ENCODE data around the gene PLXNB1. TPM values are rescaled to one million over a fixed set of nuclear protein-coding genes. Genes with fewer than 3 reads are reported as not detected.

PLXNB1 gene
- total and polyA plus RNA-seq, 10 of the 15 experiments (the other 5 are each of a cell fraction or from before 2014, with no cell fraction given), result 0.18 to 15.1 (median 5.3) TPM

- TF ChIP-seq, protein P1, sequence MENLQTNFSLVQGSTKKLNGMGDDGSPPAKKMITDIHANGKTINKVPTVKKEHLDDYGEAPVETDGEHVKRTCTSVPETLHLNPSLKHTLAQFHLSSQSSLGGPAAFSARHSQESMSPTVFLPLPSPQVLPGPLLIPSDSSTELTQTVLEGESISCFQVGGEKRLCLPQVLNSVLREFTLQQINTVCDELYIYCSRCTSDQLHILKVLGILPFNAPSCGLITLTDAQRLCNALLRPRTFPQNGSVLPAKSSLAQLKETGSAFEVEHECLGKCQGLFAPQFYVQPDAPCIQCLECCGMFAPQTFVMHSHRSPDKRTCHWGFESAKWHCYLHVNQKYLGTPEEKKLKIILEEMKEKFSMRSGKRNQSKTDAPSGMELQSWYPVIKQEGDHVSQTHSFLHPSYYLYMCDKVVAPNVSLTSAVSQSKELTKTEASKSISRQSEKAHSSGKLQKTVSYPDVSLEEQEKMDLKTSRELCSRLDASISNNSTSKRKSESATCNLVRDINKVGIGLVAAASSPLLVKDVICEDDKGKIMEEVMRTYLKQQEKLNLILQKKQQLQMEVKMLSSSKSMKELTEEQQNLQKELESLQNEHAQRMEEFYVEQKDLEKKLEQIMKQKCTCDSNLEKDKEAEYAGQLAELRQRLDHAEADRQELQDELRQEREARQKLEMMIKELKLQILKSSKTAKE (IDR thresholded peaks at IDR 0.05; ENCODE audit: low read depth, poor library complexity, severe bottlenecking), result no peak
- TF ChIP-seq POLR2AphosphoS5 (IDR thresholded peaks at IDR 0.05; ENCODE audit: low read length) (peak; percentile 97), LARP7 (IDR thresholded peaks at IDR 0.05) (peak; percentile 22; the same call in 1 of the 2 replicates), CBX5 (IDR thresholded peaks at IDR 0.05; ENCODE audit: low read depth) (no peak), SMAD5 (IDR thresholded peaks at IDR 0.05; ENCODE audit: low read depth) (peak; percentile 94), KAT2A (conservative IDR thresholded peaks at IDR 0.05; ENCODE audit: control insufficient read depth, low read depth, low read length) (no peak), PAX5 (IDR thresholded peaks at IDR 0.05; ENCODE audit: borderline replicate concordance, low read depth, low read length) (peak; percentile 40; the same call in 1 of the 2 replicates), MEF2B (IDR thresholded peaks at IDR 0.05; ENCODE audit: partially characterized antibody, poor library complexity, severe bottlenecking) (peak; percentile 95), TBL1XR1 (IDR thresholded peaks at IDR 0.05; ENCODE audit: low read depth, low read length) (no peak), SREBF2 (IDR thresholded peaks at IDR 0.05; ENCODE audit: low read length) (no peak), DPF2 (IDR thresholded peaks at IDR 0.05) (peak; percentile 94), POLR2A (IDR thresholded peaks at IDR 0.05; ENCODE audit: low read depth, low read length) (peak; percentile 98), MXI1 (IDR thresholded peaks at IDR 0.05; ENCODE audit: low read depth, low read length) (peak; percentile 80), RAD51 (IDR thresholded peaks at IDR 0.05) (peak; percentile 84), CREB1 (IDR thresholded peaks at IDR 0.05; ENCODE audit: low read depth) (peak; percentile 60; the same call in 1 of the 2 replicates), WRNIP1 (IDR thresholded peaks at IDR 0.05; ENCODE audit: borderline replicate concordance, low read depth, low read length) (no peak)
- TF ChIP-seq, protein P2, sequence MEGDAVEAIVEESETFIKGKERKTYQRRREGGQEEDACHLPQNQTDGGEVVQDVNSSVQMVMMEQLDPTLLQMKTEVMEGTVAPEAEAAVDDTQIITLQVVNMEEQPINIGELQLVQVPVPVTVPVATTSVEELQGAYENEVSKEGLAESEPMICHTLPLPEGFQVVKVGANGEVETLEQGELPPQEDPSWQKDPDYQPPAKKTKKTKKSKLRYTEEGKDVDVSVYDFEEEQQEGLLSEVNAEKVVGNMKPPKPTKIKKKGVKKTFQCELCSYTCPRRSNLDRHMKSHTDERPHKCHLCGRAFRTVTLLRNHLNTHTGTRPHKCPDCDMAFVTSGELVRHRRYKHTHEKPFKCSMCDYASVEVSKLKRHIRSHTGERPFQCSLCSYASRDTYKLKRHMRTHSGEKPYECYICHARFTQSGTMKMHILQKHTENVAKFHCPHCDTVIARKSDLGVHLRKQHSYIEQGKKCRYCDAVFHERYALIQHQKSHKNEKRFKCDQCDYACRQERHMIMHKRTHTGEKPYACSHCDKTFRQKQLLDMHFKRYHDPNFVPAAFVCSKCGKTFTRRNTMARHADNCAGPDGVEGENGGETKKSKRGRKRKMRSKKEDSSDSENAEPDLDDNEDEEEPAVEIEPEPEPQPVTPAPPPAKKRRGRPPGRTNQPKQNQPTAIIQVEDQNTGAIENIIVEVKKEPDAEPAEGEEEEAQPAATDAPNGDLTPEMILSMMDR (IDR thresholded peaks at IDR 0.05 in 2 of 3, conservative IDR thresholded peaks at IDR 0.05 in 1 of 3; ENCODE audit: control insufficient read depth in 2 of 3, extremely low read depth in 1 of 3, insufficient read depth in 1 of 3, low read depth in 3 of 3, low read length in 3 of 3), result peak; percentile 52 to 67 (median 56); a peak in 5 of 6 replicates
- TF ChIP-seq, protein P3, sequence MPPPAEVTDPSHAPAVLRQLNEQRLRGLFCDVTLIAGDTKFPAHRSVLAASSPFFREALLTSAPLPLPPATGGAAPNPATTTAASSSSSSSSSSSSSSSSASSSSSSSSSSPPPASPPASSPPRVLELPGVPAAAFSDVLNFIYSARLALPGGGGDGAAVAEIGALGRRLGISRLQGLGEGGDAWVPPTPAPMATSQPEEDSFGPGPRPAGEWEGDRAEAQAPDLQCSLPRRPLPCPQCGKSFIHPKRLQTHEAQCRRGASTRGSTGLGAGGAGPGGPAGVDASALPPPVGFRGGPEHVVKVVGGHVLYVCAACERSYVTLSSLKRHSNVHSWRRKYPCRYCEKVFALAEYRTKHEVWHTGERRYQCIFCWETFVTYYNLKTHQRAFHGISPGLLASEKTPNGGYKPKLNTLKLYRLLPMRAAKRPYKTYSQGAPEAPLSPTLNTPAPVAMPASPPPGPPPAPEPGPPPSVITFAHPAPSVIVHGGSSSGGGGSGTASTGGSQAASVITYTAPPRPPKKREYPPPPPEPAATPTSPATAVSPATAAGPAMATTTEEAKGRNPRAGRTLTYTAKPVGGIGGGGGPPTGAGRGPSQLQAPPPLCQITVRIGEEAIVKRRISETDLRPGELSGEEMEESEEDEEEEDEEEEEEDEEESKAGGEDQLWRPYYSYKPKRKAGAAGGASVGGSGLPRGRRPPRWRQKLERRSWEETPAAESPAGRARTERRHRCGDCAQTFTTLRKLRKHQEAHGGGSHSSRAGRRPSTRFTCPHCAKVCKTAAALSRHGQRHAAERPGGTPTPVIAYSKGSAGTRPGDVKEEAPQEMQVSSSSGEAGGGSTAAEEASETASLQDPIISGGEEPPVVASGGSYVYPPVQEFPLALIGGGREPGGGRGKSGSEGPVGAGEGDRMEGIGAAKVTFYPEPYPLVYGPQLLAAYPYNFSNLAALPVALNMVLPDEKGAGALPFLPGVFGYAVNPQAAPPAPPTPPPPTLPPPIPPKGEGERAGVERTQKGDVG (CRISPR knock-in tag; IDR thresholded peaks at IDR 0.05), result no peak
- TF ChIP-seq, protein P4, sequence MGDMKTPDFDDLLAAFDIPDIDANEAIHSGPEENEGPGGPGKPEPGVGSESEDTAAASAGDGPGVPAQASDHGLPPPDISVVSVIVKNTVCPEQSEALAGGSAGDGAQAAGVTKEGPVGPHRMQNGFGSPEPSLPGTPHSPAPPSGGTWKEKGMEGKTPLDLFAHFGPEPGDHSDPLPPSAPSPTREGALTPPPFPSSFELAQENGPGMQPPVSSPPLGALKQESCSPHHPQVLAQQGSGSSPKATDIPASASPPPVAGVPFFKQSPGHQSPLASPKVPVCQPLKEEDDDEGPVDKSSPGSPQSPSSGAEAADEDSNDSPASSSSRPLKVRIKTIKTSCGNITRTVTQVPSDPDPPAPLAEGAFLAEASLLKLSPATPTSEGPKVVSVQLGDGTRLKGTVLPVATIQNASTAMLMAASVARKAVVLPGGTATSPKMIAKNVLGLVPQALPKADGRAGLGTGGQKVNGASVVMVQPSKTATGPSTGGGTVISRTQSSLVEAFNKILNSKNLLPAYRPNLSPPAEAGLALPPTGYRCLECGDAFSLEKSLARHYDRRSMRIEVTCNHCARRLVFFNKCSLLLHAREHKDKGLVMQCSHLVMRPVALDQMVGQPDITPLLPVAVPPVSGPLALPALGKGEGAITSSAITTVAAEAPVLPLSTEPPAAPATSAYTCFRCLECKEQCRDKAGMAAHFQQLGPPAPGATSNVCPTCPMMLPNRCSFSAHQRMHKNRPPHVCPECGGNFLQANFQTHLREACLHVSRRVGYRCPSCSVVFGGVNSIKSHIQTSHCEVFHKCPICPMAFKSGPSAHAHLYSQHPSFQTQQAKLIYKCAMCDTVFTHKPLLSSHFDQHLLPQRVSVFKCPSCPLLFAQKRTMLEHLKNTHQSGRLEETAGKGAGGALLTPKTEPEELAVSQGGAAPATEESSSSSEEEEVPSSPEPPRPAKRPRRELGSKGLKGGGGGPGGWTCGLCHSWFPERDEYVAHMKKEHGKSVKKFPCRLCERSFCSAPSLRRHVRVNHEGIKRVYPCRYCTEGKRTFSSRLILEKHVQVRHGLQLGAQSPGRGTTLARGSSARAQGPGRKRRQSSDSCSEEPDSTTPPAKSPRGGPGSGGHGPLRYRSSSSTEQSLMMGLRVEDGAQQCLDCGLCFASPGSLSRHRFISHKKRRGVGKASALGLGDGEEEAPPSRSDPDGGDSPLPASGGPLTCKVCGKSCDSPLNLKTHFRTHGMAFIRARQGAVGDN (IDR thresholded peaks at IDR 0.05), result peak; percentile 87
Observed at GRCh38 chr3:48465531-48466378, 35.9 kb upstream of the PLXNB1 start (continued).
